Peyer's patch (tissue), 4 donors: ENCODE data around the gene PDCD1.

Experiments
- POLR2A ChIP-seq, 2 donors: fragments of 450-650 bp; IDR thresholded peaks; one replicate each; pipeline ENCODE4 v1.5.1; 2017; ENCODE audit warnings: antibody characterized with exemption in 2 of 2, mild to moderate bottlenecking in 2 of 2, moderate library complexity in 2 of 2
- TF ChIP-seq, protein P1 (sequence below), 6 experiments: fragments of 450-650 bp in 4 of 6; fragments of 200-600 bp in 2 of 6; sonication (generic) in 1 of 6; IDR thresholded peaks; one replicate each; pipeline ENCODE4 v1.5.1; 2017 to 2019; ENCODE audit warnings: antibody characterized with exemption in 6 of 6, mild to moderate bottlenecking in 3 of 6, moderate library complexity in 1 of 6

DNA sequence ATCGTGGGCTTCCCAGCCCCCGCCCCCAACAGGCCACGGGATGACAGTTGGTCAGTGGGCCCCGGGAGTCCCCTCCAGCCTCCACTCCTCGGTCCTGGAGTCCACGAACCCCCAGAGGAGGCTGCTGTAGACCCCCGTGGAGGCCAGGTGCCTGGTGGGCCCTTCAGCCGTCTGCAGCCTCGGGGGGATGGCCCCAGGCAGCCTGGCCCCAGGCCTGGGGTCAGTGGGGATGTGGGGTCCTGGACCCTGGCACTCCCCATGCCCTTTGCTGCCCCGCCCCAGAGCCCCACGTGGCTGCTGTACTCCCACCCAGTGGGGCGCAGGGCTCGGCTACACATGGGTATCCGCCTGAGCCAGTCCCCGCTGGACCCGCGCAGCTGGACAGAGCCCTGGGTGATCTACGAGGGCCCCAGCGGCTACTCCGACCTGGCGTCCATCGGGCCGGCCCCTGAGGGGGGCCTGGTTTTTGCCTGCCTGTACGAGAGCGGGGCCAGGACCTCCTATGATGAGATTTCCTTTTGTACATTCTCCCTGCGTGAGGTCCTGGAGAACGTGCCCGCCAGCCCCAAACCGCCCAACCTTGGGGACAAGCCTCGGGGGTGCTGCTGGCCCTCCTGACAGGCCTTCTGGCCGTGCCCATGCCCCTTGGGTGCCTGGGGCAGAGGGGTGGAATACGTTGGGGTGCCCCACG, 42.1 kb downstream of the PDCD1 start:
- TF ChIP-seq, protein P1, sequence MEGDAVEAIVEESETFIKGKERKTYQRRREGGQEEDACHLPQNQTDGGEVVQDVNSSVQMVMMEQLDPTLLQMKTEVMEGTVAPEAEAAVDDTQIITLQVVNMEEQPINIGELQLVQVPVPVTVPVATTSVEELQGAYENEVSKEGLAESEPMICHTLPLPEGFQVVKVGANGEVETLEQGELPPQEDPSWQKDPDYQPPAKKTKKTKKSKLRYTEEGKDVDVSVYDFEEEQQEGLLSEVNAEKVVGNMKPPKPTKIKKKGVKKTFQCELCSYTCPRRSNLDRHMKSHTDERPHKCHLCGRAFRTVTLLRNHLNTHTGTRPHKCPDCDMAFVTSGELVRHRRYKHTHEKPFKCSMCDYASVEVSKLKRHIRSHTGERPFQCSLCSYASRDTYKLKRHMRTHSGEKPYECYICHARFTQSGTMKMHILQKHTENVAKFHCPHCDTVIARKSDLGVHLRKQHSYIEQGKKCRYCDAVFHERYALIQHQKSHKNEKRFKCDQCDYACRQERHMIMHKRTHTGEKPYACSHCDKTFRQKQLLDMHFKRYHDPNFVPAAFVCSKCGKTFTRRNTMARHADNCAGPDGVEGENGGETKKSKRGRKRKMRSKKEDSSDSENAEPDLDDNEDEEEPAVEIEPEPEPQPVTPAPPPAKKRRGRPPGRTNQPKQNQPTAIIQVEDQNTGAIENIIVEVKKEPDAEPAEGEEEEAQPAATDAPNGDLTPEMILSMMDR (IDR thresholded peaks at IDR 0.05) = no peak
- TF ChIP-seq POLR2A (IDR thresholded peaks at IDR 0.05) = no peak
